Neural progenitor cell (in vitro differentiated cells): ENCODE measurements around the gene STX8. TPM values are rescaled to one million over a fixed set of nuclear protein-coding genes. Genes with fewer than 3 reads are reported as not detected.

Source experiments
- DNase-seq: peaks from one replicate; pipeline ENCODE4 v3.0.0-alpha.2; 2016; ENCODE audit warnings: low spot score
- H2AFZ ChIP-seq: fragments of 200-600 bp; sonication (generic); replicated peaks from 2 replicates; pipeline ENCODE4 v1.6.1; 2016; ENCODE audit warnings: antibody characterized with exemption
- H3F3A ChIP-seq: fragments of 200-600 bp; sonication (generic); 2 replicates; pipeline ENCODE4 v1.6.1; 2016; ENCODE audit warnings: antibody characterized with exemption, low read depth
- H3K27ac ChIP-seq: fragments of 200-600 bp; sonication (generic); 2 replicates; pipeline ENCODE4 v1.5.1; 2016; ENCODE audit warnings: mild to moderate bottlenecking
- H3K27me3 ChIP-seq: fragments of 200-600 bp; sonication (generic); 2 replicates; pipeline ENCODE4 v1.6.1; 2016; ENCODE audit warnings: mild to moderate bottlenecking, moderate library complexity
- H3K36me3 ChIP-seq: fragments of 200-600 bp; sonication (generic); 2 replicates; pipeline ENCODE4 v1.5.1; 2016
- H3K4me1 ChIP-seq: fragments of 200-600 bp; sonication (generic); 2 replicates; pipeline ENCODE4 v1.6.1; 2016; ENCODE audit warnings: mixed run types
- H3K4me2 ChIP-seq: fragments of 200-600 bp; sonication (generic); 2 replicates; pipeline ENCODE4 v1.6.1; 2016
- H3K4me3 ChIP-seq: fragments of 200-600 bp; sonication (generic); 2 replicates; pipeline ENCODE4 v1.5.1; 2016
- H3K79me2 ChIP-seq: fragments of 200-600 bp; sonication (generic); 2 replicates; pipeline ENCODE4 v1.6.1; 2016; ENCODE audit warnings: low read depth
- H3K9ac ChIP-seq: fragments of 200-600 bp; sonication (generic); 2 replicates; pipeline ENCODE4 v1.6.1; 2016
- H3K9me3 ChIP-seq: fragments of 200-600 bp; sonication (generic); 2 replicates; pipeline ENCODE4 v1.5.1; 2016; ENCODE audit warnings: low read depth
- H4K20me1 ChIP-seq: fragments of 200-600 bp; sonication (generic); 2 replicates; pipeline ENCODE4 v1.6.1; 2016; ENCODE audit warnings: low read depth
- H3K27ac Mint-ChIP-seq: 3 replicates; pipeline ENCODE4 v1.8.0; 2021; ENCODE audit warnings: mixed read lengths
- H3K27me3 Mint-ChIP-seq: 2 replicates; pipeline ENCODE4 v1.8.0; 2022; ENCODE audit warnings: low read depth, mild to moderate bottlenecking, inconsistent platforms, moderate library complexity, mixed read lengths; ENCODE audit not compliant: insufficient read depth
- H3K36me3 Mint-ChIP-seq: 3 replicates; pipeline ENCODE4 v1.8.0; 2021; ENCODE audit warnings: mixed read lengths
- H3K4me1 Mint-ChIP-seq: 3 replicates; pipeline ENCODE4 v1.8.0; 2021; ENCODE audit warnings: mixed read lengths
- H3K4me3 Mint-ChIP-seq: 3 replicates; pipeline ENCODE4 v1.8.0; 2021; ENCODE audit warnings: mild to moderate bottlenecking, moderate library complexity, mixed read lengths
- H3K9me3 Mint-ChIP-seq: 3 replicates; pipeline ENCODE4 v1.8.0; 2020; ENCODE audit warnings: mixed read lengths
- CTCF ChIP-seq: fragments of 200-600 bp; sonication (generic); IDR thresholded peaks from 2 replicates; pipeline ENCODE4 v1.5.1; 2017; ENCODE audit warnings: antibody characterized with exemption, mild to moderate bottlenecking
- EZH2 ChIP-seq: fragments of 200-600 bp; sonication (generic); IDR thresholded peaks from 2 replicates; pipeline ENCODE4 v1.6.1; 2017; ENCODE audit warnings: antibody characterized with exemption, mild to moderate bottlenecking, moderate library complexity
- EZH2phosphoT487 ChIP-seq: fragments of 200-600 bp; sonication (generic); IDR thresholded peaks from 2 replicates; pipeline ENCODE4 v1.6.1; 2017; ENCODE audit warnings: antibody characterized with exemption
- total RNA-seq: library from RNA; depleted of rRNA; stranded (reverse); fragments of >200 nt; gene quantifications from 2 replicates; pipeline ENCODE4 v1.2.3, GENCODE V29; 2015; ENCODE audit warnings: low replicate concordance

STX8 gene
- total RNA-seq, 1 donor from 2014 or later: 79.7 TPM

DNA sequence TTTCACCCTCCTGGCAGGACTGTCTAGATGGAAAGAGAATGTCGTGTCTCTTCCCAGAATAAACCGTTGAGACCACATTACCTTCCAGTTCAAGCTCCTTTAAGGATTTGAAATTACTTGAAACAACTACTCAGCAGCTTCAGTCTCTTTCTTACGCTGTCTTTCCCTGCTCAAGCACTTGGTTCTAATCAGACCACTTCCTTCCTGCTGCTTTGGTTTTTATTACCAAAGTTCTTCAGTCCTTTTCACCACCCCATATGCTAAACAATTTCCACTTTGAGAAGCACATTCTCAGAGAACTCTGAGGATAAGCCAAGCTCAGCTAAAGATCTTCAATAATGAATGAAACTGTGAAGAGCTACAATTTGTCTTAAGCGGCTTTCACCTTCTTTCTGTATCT, 105.4 kb downstream of the STX8 start:
- no peak overlapping the region for H2AFZ ChIP-seq
- Mint-ChIP-seq H3K4me3 (no peak overlapping the region), H3K27me3 (no peaks in the 10 kb centered on the region), H3K27ac (peak overlapping the region; percentile 44), H3K9me3 (peaks cover 8% of the 10 kb centered on the region), H3K36me3 (peaks cover 3% of the 10 kb centered on the region), H3K4me1 (peaks cover 14% of the 10 kb centered on the region)
- H3K79me2 ChIP-seq: no peaks in the 10 kb centered on the region
- peaks cover 8% of the 10 kb centered on the region for H3F3A ChIP-seq
- H3K9ac ChIP-seq: no peak overlapping the region
- peaks cover 4% of the 10 kb centered on the region for H3K4me1 ChIP-seq
- TF ChIP-seq EZH2 (no peak), CTCF (no peak), EZH2phosphoT487 (no peak)
- H3K4me3 ChIP-seq: no peak overlapping the region
- no peaks in the 10 kb centered on the region for H4K20me1 ChIP-seq
- H3K27ac ChIP-seq: peak overlapping the region; percentile 67
- no peak for DNase-seq
- H3K9me3 ChIP-seq: no peaks in the 10 kb centered on the region
- no peak overlapping the region for H3K4me2 ChIP-seq
- H3K36me3 ChIP-seq: no peaks in the 10 kb centered on the region
- no peaks in the 10 kb centered on the region for H3K27me3 ChIP-seq

DNA sequence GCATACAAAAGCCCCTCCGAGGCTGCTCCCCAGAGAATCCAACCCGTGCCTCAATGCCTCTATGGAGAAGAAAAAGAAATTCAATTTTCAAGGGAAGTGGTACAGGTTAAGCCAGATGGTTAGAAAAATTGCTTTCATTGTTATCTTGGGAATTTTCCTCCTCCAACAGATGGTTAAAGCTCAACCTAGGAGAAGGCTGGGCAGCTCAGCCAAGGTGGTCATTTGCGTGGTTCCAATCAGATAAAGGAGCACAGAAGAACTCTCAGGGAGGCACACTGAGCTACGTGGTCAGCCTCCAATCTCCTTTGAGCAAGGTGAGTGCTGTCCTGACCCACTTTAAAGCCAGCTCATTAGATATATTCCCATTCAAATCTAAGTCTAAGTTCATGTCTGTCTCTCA, 106.7 kb downstream of the STX8 start:
- Histone ChIP-seq H3K4me3 (no peak overlapping the region), H3K4me2 (no peak overlapping the region), H3K4me1 (peaks cover 4% of the 10 kb centered on the region), H3K9ac (no peak overlapping the region), H4K20me1 (no peaks in the 10 kb centered on the region), H2AFZ (no peak overlapping the region), H3K36me3 (no peaks in the 10 kb centered on the region), H3K27me3 (no peaks in the 10 kb centered on the region), H3K27ac (no peak overlapping the region), H3K9me3 (no peaks in the 10 kb centered on the region), H3K79me2 (no peaks in the 10 kb centered on the region), H3F3A (peaks cover 8% of the 10 kb centered on the region)
- DNase-seq: no peak
- TF ChIP-seq EZH2: no peak
- TF ChIP-seq CTCF: no peak
- TF ChIP-seq EZH2phosphoT487: no peak
- Mint-ChIP-seq H3K36me3 (peaks cover 3% of the 10 kb centered on the region), H3K27ac (peak overlapping the region; percentile 28), H3K4me3 (no peak overlapping the region), H3K27me3 (no peaks in the 10 kb centered on the region), H3K4me1 (peaks cover 12% of the 10 kb centered on the region), H3K9me3 (peaks cover 3% of the 10 kb centered on the region)

GRCh38 chr17:9468532-9468931, 107.1 kb downstream of the STX8 start:
- H3F3A ChIP-seq: peaks cover 8% of the 10 kb centered on the region
- no peaks in the 10 kb centered on the region for H3K9me3 Mint-ChIP-seq
- no peak for TF ChIP-seq CTCF
- no peak for TF ChIP-seq EZH2phosphoT487
- TF ChIP-seq EZH2: no peak
- no peaks in the 10 kb centered on the region for H3K36me3 ChIP-seq
- no peaks in the 10 kb centered on the region for H4K20me1 ChIP-seq
- H3K27ac Mint-ChIP-seq: peak overlapping the region; percentile 28
- no peak overlapping the region for H3K27ac ChIP-seq
- H3K9me3 ChIP-seq: no peaks in the 10 kb centered on the region
- no peaks in the 10 kb centered on the region for H3K27me3 ChIP-seq
- H3K27me3 Mint-ChIP-seq: no peaks in the 10 kb centered on the region
- H2AFZ ChIP-seq: no peak overlapping the region
- H3K36me3 Mint-ChIP-seq: peaks cover 3% of the 10 kb centered on the region
- peaks cover 4% of the 10 kb centered on the region for H3K4me1 ChIP-seq
- no peak for DNase-seq
- H3K79me2 ChIP-seq: no peaks in the 10 kb centered on the region
- H3K4me3 ChIP-seq: no peak overlapping the region
- H3K4me3 Mint-ChIP-seq: no peak overlapping the region
- H3K4me2 ChIP-seq: no peak overlapping the region
- no peak overlapping the region for H3K9ac ChIP-seq
- peaks cover 10% of the 10 kb centered on the region for H3K4me1 Mint-ChIP-seq
